H9 (cell line): Measurements from ENCODE around the gene MAGI1. TPM values are rescaled to one million over a fixed set of nuclear protein-coding genes. Genes with fewer than 3 reads are reported as not detected.

Experiments used
- DNase-seq: peaks from one replicate; pipeline ENCODE4 v3.0.0-alpha.2; 2017
- H2AFZ ChIP-seq: one replicate; pipeline ENCODE4 v1.6.1; 2013; ENCODE audit warnings: mild to moderate bottlenecking, low read length, control low read depth, moderate library complexity
- H2AK5ac ChIP-seq: 2 replicates; pipeline ENCODE4 v1.6.1; 2013; ENCODE audit warnings: low read length, control low read depth, mixed read lengths; ENCODE audit not compliant: insufficient read length
- H2BK120ac ChIP-seq: one replicate; pipeline ENCODE4 v1.6.1; 2013; ENCODE audit warnings: low read depth, mild to moderate bottlenecking, low read length, control low read depth, inconsistent platforms; ENCODE audit not compliant: poor library complexity, severe bottlenecking
- H2BK12ac ChIP-seq: 2 replicates; pipeline ENCODE4 v1.6.1; 2013; ENCODE audit warnings: low read length, control low read depth, mixed read lengths, low read depth; ENCODE audit not compliant: insufficient read length
- H2BK15ac ChIP-seq: 2 replicates; pipeline ENCODE4 v1.6.1; 2013; ENCODE audit warnings: low read depth, low read length, control low read depth
- H2BK20ac ChIP-seq: one replicate; pipeline ENCODE4 v1.6.1; 2013; ENCODE audit warnings: low read depth, mild to moderate bottlenecking, low read length, control low read depth, inconsistent platforms; ENCODE audit not compliant: poor library complexity, severe bottlenecking
- H2BK5ac ChIP-seq: 2 replicates; pipeline ENCODE4 v1.6.1; 2013; ENCODE audit warnings: low read length, control low read depth, mixed read lengths; ENCODE audit not compliant: insufficient read length
- H3K14ac ChIP-seq: 2 replicates; pipeline ENCODE4 v1.6.1; 2013; ENCODE audit warnings: low read length, control low read depth; ENCODE audit not compliant: insufficient read depth
- H3K18ac ChIP-seq: 2 replicates; pipeline ENCODE4 v1.6.1; 2013; ENCODE audit warnings: low read depth, mild to moderate bottlenecking, mixed read lengths, low read length, control low read depth; ENCODE audit not compliant: insufficient read length
- H3K23ac ChIP-seq: 2 replicates; pipeline ENCODE4 v1.6.1; 2013; ENCODE audit warnings: low read length, control low read depth, mixed read lengths, low read depth; ENCODE audit not compliant: insufficient read length
- H3K23me2 ChIP-seq: 2 replicates; pipeline ENCODE4 v1.6.1; 2013; ENCODE audit warnings: low read depth, mild to moderate bottlenecking, mixed read lengths, low read length, control low read depth; ENCODE audit not compliant: insufficient read length, poor library complexity, severe bottlenecking
- H3K27ac ChIP-seq: 2 replicates; pipeline ENCODE4 v1.5.1; 2013; ENCODE audit warnings: low read length, control low read depth, mixed read lengths, low read depth; ENCODE audit not compliant: insufficient read length
- H3K27me3 ChIP-seq: 2 replicates; pipeline ENCODE4 v1.6.1; 2013; ENCODE audit warnings: low read length, control low read depth, inconsistent platforms; ENCODE audit not compliant: insufficient read depth
- H3K4ac ChIP-seq: 2 replicates; pipeline ENCODE4 v1.6.1; 2013; ENCODE audit warnings: low read depth, mild to moderate bottlenecking, control low read depth, inconsistent platforms, low read length, moderate library complexity
- H3K4me1 ChIP-seq: 2 replicates; pipeline ENCODE4 v1.6.1; 2013; ENCODE audit warnings: low read length, control low read depth, inconsistent platforms; ENCODE audit not compliant: insufficient read depth
- H3K4me2 ChIP-seq: 2 replicates; pipeline ENCODE4 v1.6.1; 2013; ENCODE audit warnings: low read length, control low read depth, mixed read lengths; ENCODE audit not compliant: insufficient read length, insufficient read depth
- H3K56ac ChIP-seq: 2 replicates; pipeline ENCODE4 v1.6.1; 2013; ENCODE audit warnings: low read depth, mild to moderate bottlenecking, mixed read lengths, low read length, control low read depth; ENCODE audit not compliant: insufficient read length
- H3K79me1 ChIP-seq: 2 replicates; pipeline ENCODE4 v1.6.1; 2013; ENCODE audit warnings: low read depth, mild to moderate bottlenecking, moderate library complexity, low read length, control low read depth, inconsistent platforms; ENCODE audit not compliant: insufficient read depth, poor library complexity, severe bottlenecking
- H3K79me2 ChIP-seq: 2 replicates; pipeline ENCODE4 v1.6.1; 2013; ENCODE audit warnings: low read length, control low read depth, inconsistent platforms; ENCODE audit not compliant: insufficient read depth
- H3K9ac ChIP-seq: 2 replicates; pipeline ENCODE4 v1.6.1; 2013; ENCODE audit warnings: low read length, control low read depth, mixed read lengths; ENCODE audit not compliant: insufficient read length; ENCODE audit errors: extremely low read depth
- H3K9me3 ChIP-seq: one replicate; pipeline ENCODE4 v1.6.1; 2013; ENCODE audit warnings: low read depth, low read length, inconsistent platforms; ENCODE audit not compliant: control insufficient read depth
- H3T11ph ChIP-seq: one replicate; pipeline ENCODE4 v1.6.1; 2013; ENCODE audit warnings: mild to moderate bottlenecking, low read length, control low read depth, inconsistent platforms
- H4K20me1 ChIP-seq: one replicate; pipeline ENCODE4 v1.6.1; 2013; ENCODE audit not compliant: control insufficient read depth, insufficient read length, insufficient read depth
- H4K5ac ChIP-seq: 2 replicates; pipeline ENCODE4 v1.6.1; 2013; ENCODE audit warnings: low read depth, mild to moderate bottlenecking, mixed read lengths, low read length, control low read depth; ENCODE audit not compliant: insufficient read length
- H4K8ac ChIP-seq: replicated peaks from 2 replicates; pipeline ENCODE4 v1.6.1; 2013; ENCODE audit warnings: low read length, control low read depth, mixed read lengths, low read depth; ENCODE audit not compliant: insufficient read length
- H4K91ac ChIP-seq: 2 replicates; pipeline ENCODE4 v1.6.1; 2013; ENCODE audit warnings: low read depth, mild to moderate bottlenecking, moderate library complexity, mixed read lengths, low read length, control low read depth; ENCODE audit not compliant: insufficient read length
- H3K27ac Mint-ChIP-seq, 3 experiments: 2 replicates in 2 of 3; 3 replicates in 1 of 3; pipeline ENCODE4 v1.8.0; 2020 to 2021; ENCODE audit warnings: mixed read lengths in 3 of 3, mild to moderate bottlenecking in 1 of 3, moderate library complexity in 1 of 3
- H3K27me3 Mint-ChIP-seq: 2 replicates; pipeline ENCODE4 v1.8.0; 2021; ENCODE audit warnings: low read depth, mild to moderate bottlenecking, moderate library complexity, mixed read lengths
- H3K36me3 Mint-ChIP-seq, 3 experiments: 2 replicates in 2 of 3; 3 replicates in 1 of 3; pipeline ENCODE4 v1.8.0; 2020 to 2021; ENCODE audit warnings: low read depth in 3 of 3, mixed read lengths in 3 of 3; ENCODE audit not compliant: insufficient read depth in 1 of 3
- H3K4me1 Mint-ChIP-seq, 2 experiments: 2 replicates each; pipeline ENCODE4 v1.8.0; 2020; ENCODE audit warnings: mixed read lengths in 2 of 2
- H3K4me3 Mint-ChIP-seq, 2 experiments: 2 replicates in 1 of 2; 3 replicates in 1 of 2; pipeline ENCODE4 v1.8.0; 2020 to 2021; ENCODE audit warnings: mild to moderate bottlenecking in 2 of 2, mixed read lengths in 2 of 2, moderate library complexity in 1 of 2
- H3K9me3 Mint-ChIP-seq, 2 experiments: 2 replicates in 1 of 2; 3 replicates in 1 of 2; pipeline ENCODE4 v1.8.0; 2020; ENCODE audit warnings: mild to moderate bottlenecking in 2 of 2, mixed read lengths in 2 of 2, moderate library complexity in 1 of 2
- WGBS: extraction: QIAGEN DNeasy Blood & Tissue Kit; methylation state at CpG from one replicate; pipeline ENCODE4 v1.1.7; 2013; ENCODE audit warnings: missing lambda C conversion rate, low lambda C conversion rate, mixed read lengths; ENCODE audit not compliant: insufficient read length; ENCODE audit errors: extremely low coverage; 5-methylcytosine and 5-hydroxymethylcytosine counted together
- total RNA-seq: library from RNA; stranded (reverse); gene quantifications from 2 replicates; pipeline ENCODE4 v1.2.1, GENCODE V29; 2021
- TF ChIP-seq, protein P1 (sequence below): fragments of 200-600 bp; sonication (generic); conservative IDR thresholded peaks from 3 replicates; pipeline ENCODE4 v1.8.0; 2021; ENCODE audit warnings: antibody characterized with exemption, mild to moderate bottlenecking

Gene MAGI1
- total RNA-seq, 1 experiment from 2014 or later = 65.7 TPM

DNA sequence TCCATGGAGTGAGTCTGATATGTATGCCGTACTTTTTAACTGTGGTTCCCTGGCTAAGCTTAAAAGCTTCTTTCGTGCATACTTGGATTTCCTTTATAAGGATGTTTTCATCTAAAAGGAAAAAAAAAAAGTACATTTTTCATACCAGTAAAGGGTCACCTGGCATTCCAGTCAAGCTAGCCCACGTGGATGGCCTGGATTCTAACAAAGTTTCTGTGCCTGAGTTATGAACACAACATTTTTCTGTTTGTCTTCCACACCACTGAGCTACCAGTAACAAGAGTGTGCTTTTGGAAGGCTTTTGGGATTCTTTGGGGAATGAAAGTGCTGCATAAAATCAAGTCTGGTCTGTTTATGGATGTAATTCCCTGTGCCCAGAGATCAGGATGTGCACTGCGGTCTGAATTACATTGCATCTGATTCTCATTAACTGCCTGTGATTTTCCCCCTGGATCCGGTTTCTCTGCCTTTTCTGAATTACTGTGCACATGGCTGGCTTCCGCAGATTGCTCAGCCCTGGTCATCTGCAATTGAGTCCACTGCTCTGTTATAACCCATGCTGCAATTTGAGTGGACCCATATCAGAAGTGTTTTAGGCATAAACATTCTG lies 38.2 kb upstream of the MAGI1 start:
- no peak overlapping the region for H4K5ac ChIP-seq
- H2BK15ac ChIP-seq = no peak overlapping the region
- no peaks in the 10 kb centered on the region for H3K27me3 ChIP-seq
- H2BK20ac ChIP-seq = no peak overlapping the region
- no peak overlapping the region for H3K9ac ChIP-seq
- no peaks in the 10 kb centered on the region for H3K79me1 ChIP-seq
- no peak overlapping the region for H2AK5ac ChIP-seq
- Mint-ChIP-seq H3K36me3 (no peaks in the 10 kb centered on the region), H3K9me3 (no peaks in the 10 kb centered on the region), H3K27me3 (no peaks in the 10 kb centered on the region), H3K4me3 (no peak overlapping the region), H3K27ac (no peak overlapping the region; a peak in 1 of 7 replicates), H3K4me1 (peaks cover 9 to 14% of the 10 kb centered on the region in 2 experiments)
- H4K20me1 ChIP-seq = no peaks in the 10 kb centered on the region
- no peak overlapping the region for H3K4ac ChIP-seq
- H4K91ac ChIP-seq = no peak overlapping the region
- no peak overlapping the region for H4K8ac ChIP-seq
- no CpG with 5 or more reads among the region's 6 CpGs for WGBS
- H3K4me1 ChIP-seq = no peaks in the 10 kb centered on the region
- H3K18ac ChIP-seq = no peak overlapping the region
- no peak overlapping the region for H2BK12ac ChIP-seq
- H3K56ac ChIP-seq = no peak overlapping the region
- no peak overlapping the region for H3T11ph ChIP-seq
- no peak overlapping the region for H2BK120ac ChIP-seq
- TF ChIP-seq, protein P1, sequence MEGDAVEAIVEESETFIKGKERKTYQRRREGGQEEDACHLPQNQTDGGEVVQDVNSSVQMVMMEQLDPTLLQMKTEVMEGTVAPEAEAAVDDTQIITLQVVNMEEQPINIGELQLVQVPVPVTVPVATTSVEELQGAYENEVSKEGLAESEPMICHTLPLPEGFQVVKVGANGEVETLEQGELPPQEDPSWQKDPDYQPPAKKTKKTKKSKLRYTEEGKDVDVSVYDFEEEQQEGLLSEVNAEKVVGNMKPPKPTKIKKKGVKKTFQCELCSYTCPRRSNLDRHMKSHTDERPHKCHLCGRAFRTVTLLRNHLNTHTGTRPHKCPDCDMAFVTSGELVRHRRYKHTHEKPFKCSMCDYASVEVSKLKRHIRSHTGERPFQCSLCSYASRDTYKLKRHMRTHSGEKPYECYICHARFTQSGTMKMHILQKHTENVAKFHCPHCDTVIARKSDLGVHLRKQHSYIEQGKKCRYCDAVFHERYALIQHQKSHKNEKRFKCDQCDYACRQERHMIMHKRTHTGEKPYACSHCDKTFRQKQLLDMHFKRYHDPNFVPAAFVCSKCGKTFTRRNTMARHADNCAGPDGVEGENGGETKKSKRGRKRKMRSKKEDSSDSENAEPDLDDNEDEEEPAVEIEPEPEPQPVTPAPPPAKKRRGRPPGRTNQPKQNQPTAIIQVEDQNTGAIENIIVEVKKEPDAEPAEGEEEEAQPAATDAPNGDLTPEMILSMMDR = no peak
- H2AFZ ChIP-seq = no peak overlapping the region
- no peaks in the 10 kb centered on the region for H3K79me2 ChIP-seq
- no peak overlapping the region for H3K27ac ChIP-seq
- DNase-seq = no peak
- H2BK5ac ChIP-seq = no peak overlapping the region
- no peak overlapping the region for H3K14ac ChIP-seq
- no peak overlapping the region for H3K23ac ChIP-seq
- H3K9me3 ChIP-seq = no peaks in the 10 kb centered on the region
- H3K4me2 ChIP-seq = no peak overlapping the region
- H3K23me2 ChIP-seq = no peaks in the 10 kb centered on the region
